Sciatic nerve (tissue), 1 donor: ENCODE results near the gene VWA3A. TPM values are rescaled to one million over a fixed set of nuclear protein-coding genes. Genes with fewer than 3 reads are reported as not detected.

Experiments used
- total RNA-seq: library from RNA; stranded (reverse); fragmentation: NEBNext Ultra II Directional; extraction: Animal tissue kit (Norgen Biotek cat#: 25700); gene quantifications from one replicate; pipeline ENCODE4 v1.2.1, GENCODE V29; 2021
- donor health status: DM: no; HTN: no; CAD: no.

The VWA3A gene
- total RNA-seq, 1 donor from 2014 or later: 0.71 TPM

Other genes starting within 250 kb of the VWA3A start
- gene NPIPB4, start 234.8 kb upstream of the VWA3A start, total RNA-seq: 196 TPM
- gene UQCRC2, start 139.2 kb upstream of the VWA3A start, total RNA-seq: 169 TPM
- not detected for gene PDZD9, start 91.4 kb upstream of the VWA3A start, total RNA-seq
- gene MOSMO, start 84.4 kb upstream of the VWA3A start, total RNA-seq: 19.7 TPM
- gene SDR42E2, start 70.0 kb downstream of the VWA3A start, total RNA-seq: not detected
- gene EEF2K, start 113.7 kb downstream of the VWA3A start, total RNA-seq: 47.0 TPM
- 43.5 TPM for gene POLR3E, start 204.9 kb downstream of the VWA3A start, total RNA-seq